Smooth muscle cell (in vitro differentiated cells): Measurements from ENCODE around the gene ARPC1B. TPM values are rescaled to one million over a fixed set of nuclear protein-coding genes. Genes with fewer than 3 reads are reported as not detected.
A peak's percentile ranks its signal among the peaks of the same experiment; 100 is the strongest.

Experiments
- DNase-seq: peaks from one replicate; lab custom pipeline; 2025; ENCODE audit not compliant: unreplicated experiment; lab: John Stamatoyannopoulos, UW
- H2AFZ ChIP-seq: fragments of 200-600 bp; sonication (generic); 2 replicates; pipeline ENCODE4 v1.6.0; 2016; ENCODE audit warnings: antibody characterized with exemption, low read depth, mild to moderate bottlenecking
- H3F3A ChIP-seq: fragments of 200-600 bp; sonication (generic); 2 replicates; pipeline ENCODE4 v1.6.0; 2017; ENCODE audit warnings: antibody characterized with exemption, low read depth
- H3K27ac ChIP-seq: fragments of 200-600 bp; sonication (generic); 2 replicates; pipeline ENCODE4 v1.5.1; 2016; ENCODE audit warnings: low read depth, mild to moderate bottlenecking
- H3K27me3 ChIP-seq: fragments of 200-600 bp; sonication (generic); 2 replicates; pipeline ENCODE4 v1.6.1; 2016; ENCODE audit warnings: low read depth, mild to moderate bottlenecking
- H3K36me3 ChIP-seq: fragments of 200-600 bp; sonication (generic); 2 replicates; pipeline ENCODE4 v1.5.1; 2016; ENCODE audit warnings: low read depth
- H3K4me1 ChIP-seq: fragments of 200-600 bp; sonication (generic); 2 replicates; pipeline ENCODE4 v1.5.1; 2016; ENCODE audit warnings: low read depth
- H3K4me2 ChIP-seq: fragments of 200-600 bp; sonication (generic); 2 replicates; pipeline ENCODE4 v1.6.0; 2016; ENCODE audit warnings: mild to moderate bottlenecking
- H3K4me3 ChIP-seq: fragments of 200-600 bp; sonication (generic); 2 replicates; pipeline ENCODE4 v1.5.1; 2016; ENCODE audit warnings: mild to moderate bottlenecking
- H3K79me2 ChIP-seq: fragments of 200-600 bp; sonication (generic); 2 replicates; pipeline ENCODE4 v1.6.0; 2016; ENCODE audit warnings: low read depth, mild to moderate bottlenecking
- H3K9ac ChIP-seq: fragments of 200-600 bp; sonication (generic); 2 replicates; pipeline ENCODE4 v1.6.0; 2016; ENCODE audit warnings: low read depth
- H3K9me3 ChIP-seq: fragments of 200-600 bp; sonication (generic); replicated peaks from 2 replicates; pipeline ENCODE4 v1.5.1; 2016; ENCODE audit warnings: low read depth
- H4K20me1 ChIP-seq: fragments of 200-600 bp; sonication (generic); 2 replicates; pipeline ENCODE4 v1.6.0; 2016; ENCODE audit warnings: low read depth
- WGBS: methylation state at CpG from one replicate; pipeline ENCODE4 v1.1.7; 2016; ENCODE audit warnings: low lambda C conversion rate; 5-methylcytosine and 5-hydroxymethylcytosine counted together
- polyA plus RNA-seq: library from polyadenylated mRNA; unstranded; fragments of >200 nt; fragmentation: Nextera tagmentation; extraction: Ambion mirVana; gene quantifications from 2 replicates; pipeline ENCODE4 v1.2.1, GENCODE V29; 2016
- total RNA-seq: library from RNA; depleted of rRNA; stranded (reverse); fragments of >200 nt; gene quantifications from 2 replicates; pipeline ENCODE4 v1.2.3, GENCODE V29; 2014
- TF ChIP-seq, protein P1 (sequence below): fragments of 200-600 bp; sonication (generic); IDR thresholded peaks from 2 replicates; pipeline ENCODE4 v1.5.1; 2017; ENCODE audit warnings: borderline replicate concordance, mild to moderate bottlenecking, antibody characterized with exemption; ENCODE audit not compliant: insufficient read depth, poor library complexity, severe bottlenecking

Gene ARPC1B
- total and polyA plus RNA-seq, 2 experiments from 2014 or later, result 105 to 225 TPM

GRCh38 chr7:99389772-99390171 lies 15.2 kb downstream of the ARPC1B start:
- Histone ChIP-seq H3K4me3 (no peak overlapping the region), H3K4me2 (no peak overlapping the region), H3K27ac (no peak overlapping the region), H4K20me1 (peaks cover 51% of the 10 kb centered on the region), H3K79me2 (no peaks in the 10 kb centered on the region), H3K9me3 (no peaks in the 10 kb centered on the region), H3K4me1 (no peaks in the 10 kb centered on the region), H3K36me3 (no peaks in the 10 kb centered on the region), H3K9ac (no peak overlapping the region), H3F3A (peaks cover 2% of the 10 kb centered on the region), H3K27me3 (no peaks in the 10 kb centered on the region), H2AFZ (no peak overlapping the region)
- TF ChIP-seq, protein P1, sequence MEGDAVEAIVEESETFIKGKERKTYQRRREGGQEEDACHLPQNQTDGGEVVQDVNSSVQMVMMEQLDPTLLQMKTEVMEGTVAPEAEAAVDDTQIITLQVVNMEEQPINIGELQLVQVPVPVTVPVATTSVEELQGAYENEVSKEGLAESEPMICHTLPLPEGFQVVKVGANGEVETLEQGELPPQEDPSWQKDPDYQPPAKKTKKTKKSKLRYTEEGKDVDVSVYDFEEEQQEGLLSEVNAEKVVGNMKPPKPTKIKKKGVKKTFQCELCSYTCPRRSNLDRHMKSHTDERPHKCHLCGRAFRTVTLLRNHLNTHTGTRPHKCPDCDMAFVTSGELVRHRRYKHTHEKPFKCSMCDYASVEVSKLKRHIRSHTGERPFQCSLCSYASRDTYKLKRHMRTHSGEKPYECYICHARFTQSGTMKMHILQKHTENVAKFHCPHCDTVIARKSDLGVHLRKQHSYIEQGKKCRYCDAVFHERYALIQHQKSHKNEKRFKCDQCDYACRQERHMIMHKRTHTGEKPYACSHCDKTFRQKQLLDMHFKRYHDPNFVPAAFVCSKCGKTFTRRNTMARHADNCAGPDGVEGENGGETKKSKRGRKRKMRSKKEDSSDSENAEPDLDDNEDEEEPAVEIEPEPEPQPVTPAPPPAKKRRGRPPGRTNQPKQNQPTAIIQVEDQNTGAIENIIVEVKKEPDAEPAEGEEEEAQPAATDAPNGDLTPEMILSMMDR, result no peak
- no peak for DNase-seq
- 98% methylated on average over 13 of the region's 13 CpGs for WGBS

DNA sequence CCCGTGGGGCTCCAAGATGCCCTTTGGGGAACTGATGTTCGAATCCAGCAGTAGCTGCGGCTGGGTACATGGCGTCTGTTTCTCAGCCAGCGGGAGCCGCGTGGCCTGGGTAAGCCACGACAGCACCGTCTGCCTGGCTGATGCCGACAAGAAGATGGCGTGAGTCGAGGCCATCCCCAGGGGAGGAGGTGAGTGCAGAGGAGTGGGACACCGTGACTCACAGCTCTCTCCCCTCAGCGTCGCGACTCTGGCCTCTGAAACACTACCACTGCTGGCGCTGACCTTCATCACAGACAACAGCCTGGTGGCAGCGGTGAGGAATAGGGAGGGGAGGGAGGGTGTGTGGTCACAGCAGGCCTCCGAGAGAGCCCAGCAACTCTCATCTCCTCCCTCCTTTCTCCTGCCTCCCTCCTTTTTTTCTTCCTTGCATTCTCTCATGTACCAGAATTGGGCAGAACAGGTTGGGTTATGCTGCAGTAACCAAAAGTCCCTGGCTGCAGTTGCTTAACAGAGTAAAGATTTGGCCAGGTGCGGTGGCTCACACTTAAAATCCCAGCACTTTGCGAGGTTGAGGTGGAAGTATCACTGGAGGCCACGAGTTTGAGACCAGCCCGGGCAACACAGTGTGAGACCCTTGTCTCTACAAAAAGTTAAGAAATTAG lies 16.5 kb downstream of the ARPC1B start:
- Histone ChIP-seq H3K4me1 (no peaks in the 10 kb centered on the region), H3K4me3 (no peak overlapping the region), H3K36me3 (no peaks in the 10 kb centered on the region), H3K79me2 (no peaks in the 10 kb centered on the region), H3K9me3 (no peaks in the 10 kb centered on the region), H3K27ac (no peak overlapping the region), H4K20me1 (peaks cover 55% of the 10 kb centered on the region), H3K27me3 (no peaks in the 10 kb centered on the region), H3F3A (peaks cover 11% of the 10 kb centered on the region), H2AFZ (no peak overlapping the region), H3K4me2 (no peak overlapping the region), H3K9ac (no peak overlapping the region)
- TF ChIP-seq, protein P1, result no peak
- no peak for DNase-seq
- WGBS, result 95% methylated on average over 20 of the region's 23 CpGs

DNA sequence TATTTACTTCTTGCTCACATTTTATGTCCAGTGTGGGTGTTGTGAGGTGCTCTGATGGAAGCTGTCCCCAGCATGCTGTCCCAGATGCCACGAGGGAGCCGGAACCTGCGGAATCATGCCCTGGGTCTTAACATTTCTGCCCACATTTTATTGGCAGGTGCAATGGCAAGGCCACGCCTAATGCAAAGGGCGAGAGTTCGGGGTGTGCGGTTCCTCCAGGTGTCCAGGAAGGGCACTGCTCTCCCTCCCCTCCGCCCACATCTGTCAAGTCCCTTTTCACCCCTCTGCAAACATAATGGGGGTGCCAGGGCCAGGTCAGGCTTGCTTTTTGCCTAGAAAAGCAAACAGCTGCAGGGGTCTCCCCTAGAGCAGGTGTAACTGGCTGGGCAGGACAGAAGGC lies 17.5 kb downstream of the ARPC1B start:
- H2AFZ ChIP-seq, result no peak overlapping the region
- H3K79me2 ChIP-seq, result no peaks in the 10 kb centered on the region
- no peak overlapping the region for H3K9ac ChIP-seq
- H3K4me1 ChIP-seq, result no peaks in the 10 kb centered on the region
- WGBS, result 97% methylated on average over 8 of the region's 8 CpGs
- H3K4me3 ChIP-seq, result peak overlapping the region; percentile 57
- TF ChIP-seq, protein P1, result no peak
- H3F3A ChIP-seq, result peaks cover 11% of the 10 kb centered on the region
- H3K9me3 ChIP-seq, result no peaks in the 10 kb centered on the region
- no peaks in the 10 kb centered on the region for H3K36me3 ChIP-seq
- no peaks in the 10 kb centered on the region for H3K27me3 ChIP-seq
- peaks cover 53% of the 10 kb centered on the region for H4K20me1 ChIP-seq
- no peak for DNase-seq
- H3K27ac ChIP-seq, result no peak overlapping the region
- peak overlapping the region; percentile 85 for H3K4me2 ChIP-seq
